NCI-H1048 (cell line): Measurements from ENCODE around the gene TMC8.
"Not testable (repeated sequence)": the region's sequence is repeated elsewhere in the genome, so short reads cannot be mapped to it uniquely, and the experiment has no call there.

Experiments
- DNase-seq: peaks from one replicate; lab custom pipeline; 2025; lab: John Stamatoyannopoulos, UW

The TMC8 gene

DNA sequence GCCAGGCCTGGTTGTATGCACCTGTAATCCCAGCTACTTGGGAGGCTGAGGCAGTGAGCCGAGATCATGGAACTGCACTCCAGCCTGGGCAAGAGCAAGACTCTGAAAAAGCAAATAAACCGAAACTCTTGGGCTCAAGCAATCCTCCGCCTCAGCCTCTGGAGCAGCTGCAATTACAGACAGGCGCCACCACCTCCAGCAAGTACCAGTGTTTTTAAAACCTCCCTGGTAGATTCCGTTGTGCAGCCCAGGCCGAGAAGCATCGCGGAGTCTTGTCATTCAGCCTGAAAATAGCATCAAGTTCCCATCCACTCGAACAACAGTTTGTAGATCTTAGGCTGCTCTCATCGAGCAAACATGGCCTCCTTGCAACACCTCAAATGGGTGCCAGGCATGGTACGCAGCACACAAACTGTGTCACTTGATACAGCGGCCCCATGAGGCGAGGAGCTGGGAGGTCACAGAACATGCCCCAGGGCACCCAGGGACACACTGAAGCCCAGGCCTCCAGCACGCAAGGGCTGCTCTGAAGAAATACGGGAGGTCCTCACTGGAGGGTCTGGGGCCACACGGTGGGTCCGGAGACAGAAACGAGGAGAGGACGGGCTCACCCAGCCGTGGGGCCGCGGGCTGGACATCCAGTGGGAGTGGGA, 20.1 kb upstream of the TMC8 start:
- DNase-seq, result no peak

- no peak for DNase-seq
These were observed 19.4 kb upstream of the TMC8 start for GRCh38 chr17:78111016-78111726.

DNA sequence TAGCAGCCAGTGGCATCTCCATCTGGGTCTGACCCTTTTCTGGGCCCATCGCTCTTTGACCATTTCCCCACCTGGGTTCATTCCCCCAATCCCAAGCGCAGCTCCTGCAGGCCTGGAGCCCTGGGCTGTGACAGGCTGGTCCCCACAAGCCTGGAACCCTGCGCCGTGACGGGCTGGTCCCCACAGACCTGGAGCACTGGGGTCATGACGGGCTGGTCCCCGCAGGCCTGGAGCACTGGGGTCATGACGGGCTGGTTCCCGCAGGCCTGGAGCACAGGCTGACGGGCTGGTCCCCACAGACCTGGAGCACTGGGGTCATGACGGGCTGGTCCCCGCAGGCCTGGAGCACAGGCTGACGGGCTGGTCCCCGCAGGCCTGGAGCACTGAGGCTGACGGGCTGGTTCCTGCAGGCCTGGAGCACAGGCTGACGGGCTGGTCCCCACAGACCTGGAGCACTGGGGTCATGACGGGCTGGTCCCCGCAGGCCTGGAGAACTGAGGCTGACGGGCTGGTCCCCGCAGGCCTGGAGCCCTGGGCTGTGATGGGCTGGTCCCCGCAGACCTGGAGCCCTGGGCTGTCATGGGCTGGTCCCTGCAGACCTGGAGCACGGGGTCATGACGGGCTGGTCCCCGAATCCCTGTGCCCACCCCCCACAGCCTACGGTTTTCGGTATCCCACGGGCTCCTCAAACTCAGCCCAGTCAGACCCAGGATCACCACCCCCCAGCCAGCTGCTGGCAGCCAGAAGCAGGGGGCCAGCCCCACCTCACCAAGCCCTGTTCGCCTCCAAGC, 18.6 kb upstream of the TMC8 start:
- no peak for DNase-seq

- no peak for DNase-seq
These were observed 17.8 kb upstream of the TMC8 start for GRCh38 chr17:78112518-78113471.

DNA sequence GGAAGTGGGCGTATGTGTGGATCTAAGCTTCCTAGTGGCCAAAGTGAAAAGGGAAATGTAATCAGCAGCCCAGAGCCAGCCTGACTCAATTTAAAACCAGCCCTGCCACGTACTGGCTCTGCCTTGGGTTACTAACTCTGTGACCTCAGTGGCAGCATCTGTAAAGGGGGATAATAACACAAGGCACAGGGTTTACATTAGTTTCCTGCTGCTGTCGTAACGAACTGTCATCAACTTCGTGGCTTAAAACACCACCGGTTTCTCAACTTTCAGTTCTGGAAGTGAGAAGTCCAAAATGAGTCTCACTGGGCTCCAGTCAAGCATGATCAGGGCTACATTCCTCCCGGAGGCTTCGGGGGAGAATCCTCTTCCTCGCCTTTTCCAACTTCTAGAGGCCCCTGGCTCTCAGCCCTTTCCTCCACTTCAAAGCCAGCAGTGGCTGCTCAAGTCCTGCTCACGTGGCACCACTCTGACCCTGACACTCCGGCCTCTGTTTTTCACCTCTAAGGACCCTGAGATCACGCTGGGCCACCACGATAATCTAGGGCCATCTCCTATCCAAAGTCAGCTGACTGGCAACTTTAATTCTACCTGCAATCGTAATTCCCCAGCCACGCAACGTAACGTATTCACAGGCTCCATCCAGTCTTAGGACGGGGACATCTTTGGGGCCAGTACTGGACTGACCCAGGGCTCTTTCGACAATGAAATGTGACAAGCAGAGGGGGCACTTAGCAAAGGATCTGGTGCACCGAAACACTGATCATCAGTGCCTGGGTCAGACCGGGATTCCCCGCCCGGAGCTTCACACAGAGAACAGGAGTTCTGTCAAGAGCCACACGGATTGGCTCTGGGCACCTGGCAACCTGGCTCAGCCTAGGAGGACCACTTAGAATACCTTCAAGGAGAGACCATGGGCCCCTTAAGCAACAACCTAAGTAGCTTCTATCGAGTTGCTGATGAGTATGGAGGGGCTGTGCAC, 16.5 kb upstream of the TMC8 start:
- DNase-seq, result no peak

- no peak for DNase-seq
These were observed 15.5 kb upstream of the TMC8 start for GRCh38 chr17:78114831-78115723.

DNA sequence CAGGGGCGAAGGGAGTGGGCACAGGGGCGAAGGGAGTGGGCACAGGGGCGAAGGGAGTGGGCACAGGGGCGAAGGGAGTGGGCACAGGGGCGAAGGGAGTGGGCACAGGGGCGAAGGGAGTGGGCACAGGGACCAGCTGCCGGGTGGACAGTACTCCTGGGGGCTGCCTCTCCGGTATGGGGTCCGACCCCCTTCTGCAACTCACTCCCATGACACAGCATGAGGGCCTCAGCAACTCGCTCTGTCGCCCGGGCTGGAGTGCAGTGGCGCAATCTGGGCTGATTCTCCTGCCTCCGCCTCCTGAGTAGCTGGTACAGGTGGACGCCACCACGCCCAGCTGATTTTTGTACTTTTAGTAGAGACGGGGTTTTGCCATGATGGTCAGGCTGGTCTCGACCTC, 14.8 kb upstream of the TMC8 start:
- not testable (repeated sequence) for DNase-seq

GRCh38 chr17:78116411-78116810, 14.2 kb upstream of the TMC8 start:
- no peak for DNase-seq

DNA sequence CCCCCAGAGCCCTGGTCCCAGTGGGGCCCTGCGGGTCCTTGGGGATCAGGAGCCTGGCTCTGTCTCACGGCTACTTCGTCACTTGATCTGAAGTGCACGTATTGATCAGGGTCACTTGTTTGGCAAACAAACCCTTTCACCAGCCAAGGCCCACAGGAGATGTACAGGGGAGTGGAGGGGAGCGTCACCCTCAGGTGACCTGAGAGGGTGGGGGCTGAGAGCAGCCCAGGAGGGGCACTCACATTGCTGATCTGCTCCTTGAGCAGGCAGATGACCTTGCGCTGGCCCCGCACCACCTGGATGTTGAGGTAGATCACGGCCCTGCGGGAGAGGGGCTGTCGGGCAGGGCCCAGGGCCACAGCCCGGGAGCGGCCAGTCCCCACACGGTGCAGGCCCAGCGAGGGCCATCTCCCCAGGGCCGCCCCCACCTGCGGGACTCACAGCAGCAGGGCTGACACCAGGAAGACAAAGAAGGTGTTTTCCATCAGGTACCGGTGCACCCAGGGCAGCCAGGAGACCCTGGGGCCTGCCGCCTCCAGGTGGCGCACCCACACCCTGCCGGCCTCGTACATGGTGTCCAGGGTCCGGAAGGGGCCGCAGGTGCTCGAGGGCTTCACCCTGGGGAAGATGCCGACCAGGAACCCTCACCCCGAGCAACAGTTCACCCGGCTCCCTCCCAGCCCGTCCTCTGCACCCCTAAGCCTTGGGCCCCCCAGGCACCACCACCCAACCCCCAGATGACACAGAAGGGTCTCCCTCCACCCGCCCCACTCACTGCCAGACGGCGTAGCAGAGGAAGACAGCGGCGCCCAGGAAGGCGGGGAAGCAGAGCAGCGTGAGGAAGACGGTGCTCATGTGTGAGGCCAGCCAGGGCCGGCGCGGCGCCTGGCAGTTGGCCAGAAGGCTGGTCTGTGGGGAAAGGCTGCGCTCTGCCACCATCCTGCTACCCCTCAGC, 13.3 kb upstream of the TMC8 start:
- no peak for DNase-seq

- DNase-seq, result no peak
These were observed 11.8 kb upstream of the TMC8 start for GRCh38 chr17:78118801-78119241.

- DNase-seq, result no peak
These were observed 10.0 kb upstream of the TMC8 start for GRCh38 chr17:78120537-78120936.

- no peak for DNase-seq
These were observed 9.4 kb upstream of the TMC8 start for GRCh38 chr17:78120971-78121800.

GRCh38 chr17:78121801-78122215, 8.8 kb upstream of the TMC8 start:
- no peak for DNase-seq

- DNase-seq, result no peak
These were observed 8.2 kb upstream of the TMC8 start for GRCh38 chr17:78122216-78122930.

- no peak for DNase-seq
These were observed 7.7 kb upstream of the TMC8 start for GRCh38 chr17:78122931-78123249.

DNA sequence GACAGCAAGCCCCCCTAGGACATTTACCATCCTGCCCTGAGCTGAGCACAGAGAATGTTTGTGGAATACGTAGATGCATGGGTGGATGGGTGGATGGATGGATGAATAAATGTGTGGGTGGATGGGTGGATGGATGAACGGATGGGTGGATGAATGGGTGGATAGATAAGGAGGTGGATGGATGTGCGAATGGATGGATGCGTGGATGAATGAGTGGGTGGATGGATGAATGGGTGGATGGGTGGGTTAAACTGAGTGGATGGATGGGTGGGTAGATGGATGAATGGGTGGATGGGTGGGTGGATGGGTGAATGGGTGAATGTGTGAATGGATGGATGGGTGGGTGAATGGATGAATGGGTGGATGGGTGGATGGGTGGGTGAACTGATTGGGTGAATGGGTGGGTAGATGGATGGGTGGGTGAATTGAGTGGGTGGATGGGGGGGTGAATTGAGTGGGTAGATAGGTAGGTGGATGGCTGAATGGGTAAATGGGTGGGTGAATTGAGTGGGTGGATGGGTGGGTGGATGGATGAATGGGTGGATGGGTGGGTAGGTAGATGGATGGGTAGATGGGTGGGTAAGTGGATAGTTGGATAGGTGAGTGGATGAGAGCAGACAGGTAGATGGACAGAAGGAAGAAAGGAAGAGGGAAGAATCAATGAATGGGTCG, 7.2 kb upstream of the TMC8 start:
- DNase-seq, result no peak
